ENCODE data around the gene STEAP1.
"Not testable (repeated sequence)": the region's sequence is repeated elsewhere in the genome, so short reads cannot be mapped to it uniquely, and the experiment has no call there.

Gene STEAP1

GRCh38 chr7:90173127-90173844, 19.0 kb downstream of the STEAP1 start:
- DNase-seq (ENCODE audit: low read depth in 2 of 3, low spot score in 1 of 3), result no peak

DNA sequence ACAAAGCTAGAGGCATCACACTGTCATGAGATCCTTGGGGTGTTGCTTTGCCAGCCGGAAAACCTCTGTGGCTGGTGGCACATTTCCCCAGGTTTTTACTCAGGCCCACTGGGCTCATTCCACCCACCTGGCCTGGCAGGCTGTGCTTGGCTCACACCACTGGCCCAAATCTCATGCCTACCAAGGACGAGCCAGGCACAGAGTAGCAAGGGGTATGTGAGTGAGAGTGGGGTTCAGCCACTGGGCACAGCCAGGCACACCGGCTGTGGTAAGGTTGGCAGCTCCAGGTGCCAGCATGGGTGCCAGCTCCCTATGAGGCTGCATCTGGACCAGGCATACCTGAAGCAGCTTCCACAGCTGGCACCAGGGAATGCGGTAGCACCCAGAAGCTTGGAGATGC, 21.4 kb downstream of the STEAP1 start:
- no peak for DNase-seq (ENCODE audit: low read depth in 2 of 3, low spot score in 1 of 3)

DNA sequence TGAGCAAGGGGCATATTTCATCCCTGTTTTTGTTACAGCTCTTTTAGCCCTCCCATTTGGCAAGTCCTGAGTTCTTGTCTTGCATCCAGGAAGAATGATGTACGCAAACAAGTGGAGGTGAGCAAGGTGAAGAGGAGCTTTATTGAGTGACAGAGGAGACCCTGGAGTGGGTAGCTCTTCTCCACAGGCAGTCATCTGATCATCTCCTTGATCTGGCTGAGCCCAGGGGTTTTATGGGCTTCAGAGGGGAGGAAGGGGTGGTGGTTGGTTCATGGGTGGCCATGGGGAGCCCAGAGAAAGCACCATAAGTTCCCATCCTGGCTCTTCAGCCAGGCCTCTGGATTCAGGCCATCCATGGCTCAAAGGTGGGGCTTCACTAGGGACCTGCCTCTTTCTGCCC, 21.9 kb downstream of the STEAP1 start:
- no peak for DNase-seq (ENCODE audit: low read depth in 2 of 3, low spot score in 1 of 3)

DNA sequence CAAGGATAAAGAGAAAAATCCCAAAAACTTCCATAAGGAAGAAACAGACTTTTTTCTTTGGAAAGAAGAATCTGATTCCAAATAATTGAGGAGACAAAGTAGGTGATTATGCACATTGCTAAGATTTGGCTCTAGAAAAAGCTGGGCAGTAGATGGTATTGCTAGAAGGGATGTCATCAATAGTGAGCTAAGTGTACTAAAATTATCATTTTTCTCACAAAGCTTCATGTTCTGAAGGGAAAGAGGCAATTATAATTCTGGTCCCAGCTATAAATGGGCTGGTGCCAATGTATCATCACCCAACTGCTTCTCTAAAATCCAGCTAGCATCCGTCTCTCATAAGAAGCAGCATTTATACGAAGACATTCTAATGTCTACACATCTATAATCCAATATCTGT, 23.9 kb downstream of the STEAP1 start:
- DNase-seq (ENCODE audit: low read depth in 2 of 3, low spot score in 1 of 3), result no peak

DNA sequence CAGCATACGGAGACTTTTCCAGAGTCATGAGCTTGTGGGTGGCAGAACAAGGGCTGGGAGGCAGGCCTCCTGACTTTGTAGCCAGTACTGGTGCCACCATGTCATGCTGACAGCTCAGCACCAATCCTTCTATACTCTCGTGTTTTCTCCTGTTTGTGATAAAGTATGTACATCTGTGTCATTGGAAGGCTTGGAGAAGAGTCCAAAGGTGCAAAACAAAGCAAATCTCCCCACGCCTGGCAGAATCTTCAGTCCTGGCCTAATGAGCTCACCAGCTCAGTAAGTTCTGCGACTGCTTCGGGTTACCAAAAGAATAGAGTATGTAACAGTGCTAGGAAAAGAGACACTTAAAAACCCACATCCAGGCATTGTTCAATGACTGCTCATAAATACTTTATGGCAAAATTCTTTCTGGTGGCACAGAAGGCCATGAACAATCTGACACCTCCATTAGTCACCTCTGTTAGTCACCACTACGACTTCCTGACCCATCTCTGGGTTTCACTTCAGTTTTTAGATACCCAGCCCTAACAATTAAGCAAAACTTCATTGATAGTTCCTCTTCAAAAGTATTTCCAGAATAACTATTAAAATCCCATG, 24.5 kb downstream of the STEAP1 start:
- peak in 1 of 3 donors; percentile 31 for DNase-seq (ENCODE audit: low read depth in 2 of 3, low spot score in 1 of 3)

- no peak for DNase-seq (ENCODE audit: low read depth in 2 of 3, low spot score in 1 of 3)
Observed at GRCh38 chr7:90180011-90180585, 25.8 kb downstream of the STEAP1 start.

DNA sequence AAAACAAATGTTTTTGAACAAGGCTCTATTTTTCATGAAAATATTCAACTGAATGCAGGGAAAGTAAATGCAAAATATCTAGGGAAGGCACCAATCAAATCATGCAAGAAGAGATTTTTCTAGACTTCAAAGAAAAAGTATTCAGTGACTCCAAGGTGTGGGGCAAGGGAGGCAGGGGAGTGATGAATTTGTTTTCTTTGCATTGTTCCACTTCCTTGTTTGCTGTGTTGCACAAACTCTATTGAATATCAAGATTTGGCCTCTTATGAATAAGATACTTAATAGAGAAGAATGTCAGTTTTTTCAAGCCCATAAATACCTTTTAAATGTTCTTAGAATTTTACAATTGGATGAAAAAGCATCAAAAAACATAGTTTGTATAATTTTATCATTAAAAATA, 26.4 kb downstream of the STEAP1 start:
- no peak for DNase-seq (ENCODE audit: low read depth in 2 of 3, low spot score in 1 of 3)

DNA sequence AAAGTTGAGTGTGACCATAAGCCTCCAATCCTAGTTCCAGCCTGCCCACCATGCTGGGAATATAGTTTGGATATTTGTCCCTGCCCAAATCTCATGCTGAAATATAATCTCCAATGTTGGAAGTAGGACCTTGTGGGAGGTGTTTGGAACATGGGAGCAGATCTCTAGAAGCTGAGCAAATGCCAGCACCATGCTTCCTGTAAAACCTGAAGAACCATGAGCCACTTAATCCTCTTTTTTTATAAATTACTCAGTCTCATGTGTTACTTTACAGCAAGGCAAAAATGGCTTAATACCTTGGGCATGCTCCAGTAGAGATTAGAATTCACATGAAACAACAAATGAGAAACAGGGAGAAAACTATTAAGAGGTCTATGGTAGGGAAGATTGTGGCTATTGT, 27.2 kb downstream of the STEAP1 start:
- no peak for DNase-seq (ENCODE audit: low read depth in 2 of 3, low spot score in 1 of 3)

- not testable (repeated sequence) for DNase-seq (ENCODE audit: low read depth in 2 of 3, low spot score in 1 of 3)
Observed at GRCh38 chr7:90186290-90186689, 32.0 kb downstream of the STEAP1 start.

- DNase-seq (ENCODE audit: low read depth in 2 of 3, low spot score in 1 of 3), result no peak
Observed at GRCh38 chr7:90187507-90188050, 33.3 kb downstream of the STEAP1 start.

GRCh38 chr7:90188281-90188680, 34.0 kb downstream of the STEAP1 start:
- no peak for DNase-seq (ENCODE audit: low read depth in 2 of 3, low spot score in 1 of 3)

- no peak for DNase-seq (ENCODE audit: low read depth in 2 of 3, low spot score in 1 of 3)
Observed at GRCh38 chr7:90190995-90191394, 36.7 kb downstream of the STEAP1 start.

GRCh38 chr7:90191648-90192047, 37.4 kb downstream of the STEAP1 start:
- no peak for DNase-seq (ENCODE audit: low read depth in 2 of 3, low spot score in 1 of 3)

DNA sequence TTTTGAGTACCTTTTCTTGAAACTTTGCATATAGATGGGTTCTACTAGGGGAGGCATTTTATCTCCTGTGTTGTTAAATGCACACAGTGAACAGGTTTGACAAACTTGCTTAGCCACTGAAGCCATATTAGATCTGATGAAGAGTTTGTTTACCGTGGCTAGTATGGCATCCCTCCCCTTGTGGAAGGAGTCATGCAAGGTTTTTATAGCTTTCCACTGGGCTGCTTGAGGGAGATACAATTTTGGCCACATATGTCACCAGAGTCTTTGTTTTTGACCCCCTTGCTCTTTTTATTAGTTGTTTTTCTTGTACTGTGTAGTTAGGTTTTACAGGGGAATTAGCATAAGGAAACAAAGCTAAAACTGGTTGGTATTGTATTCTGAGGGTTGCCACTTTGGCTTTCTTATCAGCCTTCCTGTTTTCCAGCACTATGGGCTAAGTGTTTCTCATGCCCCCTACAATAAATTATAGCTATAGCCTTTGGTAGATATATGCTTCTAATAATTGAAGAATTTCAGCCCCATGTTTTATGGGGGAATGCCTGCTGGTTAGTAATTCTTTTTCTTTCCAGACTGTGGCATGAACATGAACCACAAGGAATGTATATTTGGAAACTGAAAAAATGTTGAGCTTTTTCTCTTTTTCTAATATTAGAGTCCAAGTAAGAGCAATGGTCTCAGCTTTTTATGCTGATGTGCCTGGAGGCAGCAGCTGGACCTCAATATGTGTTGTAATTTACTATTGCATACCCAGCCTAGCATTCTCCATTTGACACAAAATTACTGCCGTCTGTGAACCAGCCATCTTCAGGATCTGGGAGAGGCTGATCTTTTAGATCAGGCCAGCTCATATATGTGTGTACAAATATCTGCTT, 38.8 kb downstream of the STEAP1 start:
- no peak for DNase-seq (ENCODE audit: low read depth in 2 of 3, low spot score in 1 of 3)

DNA sequence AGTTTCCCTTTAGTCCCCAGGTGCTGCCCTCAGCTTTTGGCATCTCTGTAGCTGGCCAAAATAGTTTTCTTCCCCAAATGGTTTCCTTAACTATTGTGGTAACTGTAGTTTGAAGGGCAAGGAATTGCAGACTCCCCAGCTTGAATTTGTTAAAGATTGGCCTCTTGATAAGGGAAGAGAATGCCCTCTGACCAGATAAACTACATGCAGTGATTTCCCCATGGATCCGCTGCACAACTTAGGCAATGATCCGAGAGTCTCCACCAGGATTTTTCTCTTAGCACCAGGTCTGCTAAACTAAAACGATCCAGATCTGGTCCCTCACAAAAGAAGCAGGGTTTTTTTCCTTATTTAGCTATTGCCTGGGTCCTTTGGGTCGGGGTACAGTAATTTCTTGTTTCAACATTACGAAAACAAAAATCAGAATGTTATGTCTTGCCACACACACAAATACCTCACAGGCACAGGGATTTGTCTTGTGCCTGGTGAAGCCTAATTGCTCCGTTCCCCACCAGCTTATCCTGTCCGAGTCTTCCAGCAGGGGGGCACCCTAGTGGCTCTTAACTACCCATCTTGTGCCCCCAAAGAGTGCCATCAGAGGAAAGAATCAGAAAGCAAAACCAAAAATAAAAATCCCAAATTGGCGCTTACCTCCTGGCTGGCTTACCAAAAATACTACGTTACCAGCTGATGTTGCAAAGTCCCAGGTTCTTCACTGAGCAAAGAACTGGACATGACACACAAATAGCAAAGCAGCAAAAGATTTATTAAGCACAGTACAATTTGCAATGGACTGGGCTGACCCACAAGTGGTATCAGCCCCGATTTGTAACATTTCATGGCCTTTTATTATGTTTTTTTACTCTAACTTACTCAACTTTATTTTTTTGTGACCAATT, 40.9 kb downstream of the STEAP1 start:
- DNase-seq (ENCODE audit: low read depth in 2 of 3, low spot score in 1 of 3), result no peak

DNA sequence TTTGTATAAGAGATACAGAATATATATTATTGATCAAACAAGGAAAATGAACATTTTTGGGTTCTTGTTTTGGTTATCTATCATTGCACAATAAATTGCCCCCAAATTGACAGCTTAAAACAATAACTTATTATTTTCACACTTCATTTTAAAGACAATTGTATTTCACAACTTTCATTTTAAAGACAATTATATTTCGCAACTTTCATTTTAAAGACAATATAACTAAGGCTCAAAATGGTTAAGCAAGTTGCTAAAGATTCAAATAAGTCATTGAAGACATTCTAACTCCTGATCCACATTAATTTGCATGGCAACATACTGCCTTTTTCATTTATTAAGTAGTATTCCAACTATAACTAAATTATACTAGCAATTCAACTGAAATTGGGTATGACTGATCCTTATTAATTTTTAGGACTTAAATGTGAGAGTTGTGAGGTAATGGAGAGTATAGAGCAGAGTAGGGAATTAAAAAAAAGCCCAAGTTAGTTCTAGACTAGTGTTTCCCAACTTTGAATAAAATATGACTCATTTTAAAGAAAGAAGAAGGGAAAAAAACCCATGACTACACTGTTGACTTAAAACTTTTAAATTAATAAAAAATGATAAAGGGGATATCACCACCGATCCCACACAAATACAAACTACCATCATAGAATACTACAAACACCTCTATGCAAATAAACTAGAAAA, 47.4 kb downstream of the STEAP1 start:
- no peak for DNase-seq (ENCODE audit: low read depth in 2 of 3, low spot score in 1 of 3)

- no peak for DNase-seq (ENCODE audit: low read depth in 2 of 3, low spot score in 1 of 3)
Observed at GRCh38 chr7:90207956-90208355, 53.7 kb downstream of the STEAP1 start.

- no peak for DNase-seq (ENCODE audit: low read depth in 2 of 3, low spot score in 1 of 3)
Observed at GRCh38 chr7:90209776-90210175, 55.5 kb downstream of the STEAP1 start.

GRCh38 chr7:90210475-90210874, 56.2 kb downstream of the STEAP1 start:
- DNase-seq (ENCODE audit: low read depth in 2 of 3, low spot score in 1 of 3), result no peak

- DNase-seq (ENCODE audit: low read depth in 2 of 3, low spot score in 1 of 3), result no peak
Observed at GRCh38 chr7:90210981-90211380, 56.7 kb downstream of the STEAP1 start.
